Testis (tissue), 3 donors: ENCODE results near the gene PIP4K2A. TPM values are rescaled to one million over a fixed set of nuclear protein-coding genes. Genes with fewer than 3 reads are reported as not detected.

Experiments used
- polyA plus RNA-seq: library from polyadenylated mRNA; stranded (reverse); fragments of 350-450 nt; fragmentation: Illumina TruSeq; extraction: RNeasy Lipid Tissue Mini Kit (QIAGEN cat#74804); gene quantifications from one replicate; pipeline ENCODE4 v1.2.3, GENCODE V29; 2014; ENCODE audit warnings: low read depth, low replicate concordance; ENCODE audit not compliant: insufficient read depth
- total RNA-seq, 2 donors: library from RNA; depleted of rRNA; stranded (reverse); fragments of >200 nt; gene quantifications; one replicate each; pipeline ENCODE4 v1.2.3, GENCODE V29; 2016

The PIP4K2A gene
- total and polyA plus RNA-seq, 3 donors from 2014 or later = 12.6 to 26.0 (median 15.8) TPM

Other genes starting within 250 kb of the PIP4K2A start
- 10 to 100 TPM; 20.3 to 39.2 TPM for gene ARMC3, start 213.5 kb upstream of the PIP4K2A start, total RNA-seq
- 63.9 TPM for gene ARMC3, start 213.5 kb upstream of the PIP4K2A start, polyA plus RNA-seq